Measurements from ENCODE around the gene FASN. TPM values are rescaled to one million over a fixed set of nuclear protein-coding genes. Genes with fewer than 3 reads are reported as not detected.

The FASN gene
- total RNA-seq, 1 donor from 2014 or later: 134 TPM

- H3K27ac Mint-ChIP-seq (ENCODE audit: unreplicated experiment): no peak overlapping the region
- H3K36me3 Mint-ChIP-seq (ENCODE audit: unreplicated experiment): peaks cover 13% of the 10 kb centered on the region
- no peaks in the 10 kb centered on the region for H3K27me3 Mint-ChIP-seq (ENCODE audit: unreplicated experiment)
- no peak for TF ChIP-seq CTCF (IDR thresholded peaks at IDR 0.05)
- no peak for DNase-seq (ENCODE audit: extremely low spot score, unreplicated experiment)
- H3K4me3 Mint-ChIP-seq (ENCODE audit: unreplicated experiment): peak overlapping the region; percentile 78
- no peaks in the 10 kb centered on the region for H3K9me3 Mint-ChIP-seq (ENCODE audit: unreplicated experiment)
- peaks cover 17% of the 10 kb centered on the region for H3K4me1 Mint-ChIP-seq (ENCODE audit: unreplicated experiment)
Measured at GRCh38 chr17:82053130-82053529, 44.9 kb downstream of the FASN start.

GRCh38 chr17:82052638-82053059, 45.4 kb downstream of the FASN start:
- Mint-ChIP-seq H3K27ac (ENCODE audit: unreplicated experiment) (peak overlapping the region; percentile 34), H3K36me3 (ENCODE audit: unreplicated experiment) (peaks cover 10% of the 10 kb centered on the region), H3K4me1 (ENCODE audit: unreplicated experiment) (peaks cover 17% of the 10 kb centered on the region), H3K4me3 (ENCODE audit: unreplicated experiment) (peak overlapping the region; percentile 78), H3K9me3 (ENCODE audit: unreplicated experiment) (no peaks in the 10 kb centered on the region), H3K27me3 (ENCODE audit: unreplicated experiment) (no peaks in the 10 kb centered on the region)
- TF ChIP-seq CTCF (IDR thresholded peaks at IDR 0.05): no peak
- no peak for DNase-seq (ENCODE audit: extremely low spot score, unreplicated experiment)

- DNase-seq (ENCODE audit: extremely low spot score, unreplicated experiment): no peak
- no peak for TF ChIP-seq CTCF (IDR thresholded peaks at IDR 0.05)
Measured at GRCh38 chr17:82051776-82052637, 46.0 kb downstream of the FASN start, which contains the start of the genes GPS1 and RFNG. TSS of gene GPS1 (plus strand) at chr17:82051898. CDS start at chr17:82051932, 34 bp downstream. TSS of gene RFNG (minus strand) at chr17:82051811. CDS start at chr17:82051766, 45 bp downstream.

GRCh38 chr17:82050761-82051641, 47.0 kb downstream of the FASN start:
- DNase-seq (ENCODE audit: extremely low spot score, unreplicated experiment): no peak
- H3K4me1 Mint-ChIP-seq (ENCODE audit: unreplicated experiment): peaks cover 17% of the 10 kb centered on the region
- no peak for TF ChIP-seq CTCF (IDR thresholded peaks at IDR 0.05)
- H3K9me3 Mint-ChIP-seq (ENCODE audit: unreplicated experiment): no peaks in the 10 kb centered on the region
- H3K36me3 Mint-ChIP-seq (ENCODE audit: unreplicated experiment): peaks cover 17% of the 10 kb centered on the region
- H3K27ac Mint-ChIP-seq (ENCODE audit: unreplicated experiment): peak overlapping the region; percentile 72
- no peaks in the 10 kb centered on the region for H3K27me3 Mint-ChIP-seq (ENCODE audit: unreplicated experiment)
- peak overlapping the region; percentile 84 for H3K4me3 Mint-ChIP-seq (ENCODE audit: unreplicated experiment)

More at GRCh38 chr17:82051776-82052637, 46.0 kb downstream of the FASN start, which contains the start of the genes GPS1 and RFNG:
- H3K36me3 Mint-ChIP-seq (ENCODE audit: unreplicated experiment): peaks cover 14% of the 10 kb centered on the region
- no peaks in the 10 kb centered on the region for H3K9me3 Mint-ChIP-seq (ENCODE audit: unreplicated experiment)
- peak within 1 kb of the TSS; percentile 72 for H3K27ac Mint-ChIP-seq (ENCODE audit: unreplicated experiment)
- H3K4me3 Mint-ChIP-seq (ENCODE audit: unreplicated experiment): peak within 1 kb of the TSS; percentile 84
- H3K27me3 Mint-ChIP-seq (ENCODE audit: unreplicated experiment): no peaks in the 10 kb centered on the region
- H3K4me1 Mint-ChIP-seq (ENCODE audit: unreplicated experiment): peaks cover 17% of the 10 kb centered on the region

All from osteocyte (in vitro differentiated cells).